Fibroblast of lung (primary cell): ENCODE results near the gene PSAP. TPM values are rescaled to one million over a fixed set of nuclear protein-coding genes. Genes with fewer than 3 reads are reported as not detected.

Experiments used
- DNase-seq, 2 donors: peaks; one replicate each; pipeline versions ENCODE4 v3.0.0 to v3.0.0-alpha.2; 2010; ENCODE audit warnings: low read depth in 2 of 2
- H2AFZ ChIP-seq: 2 replicates; pipeline ENCODE4 v1.5.1; 2012; ENCODE audit warnings: low read length, control low read depth, inconsistent platforms
- H3K27ac ChIP-seq: 2 replicates; pipeline ENCODE4 v1.5.1; 2011; ENCODE audit warnings: low read length, control low read depth; ENCODE audit not compliant: insufficient read depth
- H3K27me3 ChIP-seq: 2 replicates; pipeline ENCODE4 v1.5.1; 2011; ENCODE audit warnings: mild to moderate bottlenecking, low read length; ENCODE audit not compliant: control insufficient read depth, insufficient read depth
- H3K36me3 ChIP-seq: 2 replicates; pipeline ENCODE4 v1.5.1; 2011; ENCODE audit warnings: low read length; ENCODE audit not compliant: control insufficient read depth, insufficient read depth
- H3K4me1 ChIP-seq: 2 replicates; pipeline ENCODE4 v1.5.1; 2011; ENCODE audit warnings: low read length; ENCODE audit not compliant: control insufficient read depth, insufficient read depth; ENCODE audit errors: extremely low read depth
- H3K4me2 ChIP-seq: 2 replicates; pipeline ENCODE4 v1.5.1; 2011; ENCODE audit warnings: low read length, control low read depth; ENCODE audit not compliant: insufficient read depth; ENCODE audit errors: extremely low read depth
- H3K4me3 ChIP-seq, 4 experiments: fragments of 200-600 bp in 1 of 4; sonication (generic) in 1 of 4; replicated peaks in 1 of 4; 2 replicates each; pipeline ENCODE4 v1.5.1; 2011 to 2016; ENCODE audit warnings: low read length in 4 of 4, low read depth in 3 of 4, mild to moderate bottlenecking in 3 of 4, control low read depth in 2 of 4, inconsistent platforms in 1 of 4, mixed read lengths in 1 of 4; ENCODE audit not compliant: insufficient read depth in 1 of 4; ENCODE audit errors: control extremely low read depth in 1 of 4
- H3K79me2 ChIP-seq: 2 replicates; pipeline ENCODE4 v1.5.1; 2012; ENCODE audit warnings: mild to moderate bottlenecking, low read length, inconsistent platforms; ENCODE audit not compliant: control insufficient read depth, insufficient read depth
- H3K9ac ChIP-seq: 2 replicates; pipeline ENCODE4 v1.5.1; 2011; ENCODE audit warnings: mild to moderate bottlenecking, low read length, control low read depth; ENCODE audit not compliant: insufficient read depth
- H3K9me3 ChIP-seq: 2 replicates; pipeline ENCODE4 v1.5.1; 2012; ENCODE audit warnings: low read depth, low read length; ENCODE audit not compliant: control insufficient read depth, insufficient read depth
- H4K20me1 ChIP-seq: 2 replicates; pipeline ENCODE4 v1.5.1; 2011; ENCODE audit warnings: low read length; ENCODE audit not compliant: control insufficient read depth, insufficient read depth; ENCODE audit errors: extremely low read depth
- CTCF ChIP-seq, 2 donors: IDR thresholded peaks in 1 of 2; conservative IDR thresholded peaks in 1 of 2; 1 replicate in 1 of 2; 2 replicates in 1 of 2; pipeline ENCODE4 v1.5.1; 2011 to 2012; ENCODE audit warnings: low read length in 2 of 2, control low read depth in 1 of 2, inconsistent platforms in 1 of 2, low read depth in 1 of 2, mild to moderate bottlenecking in 1 of 2
- EZH2 ChIP-seq: IDR thresholded peaks from 2 replicates; pipeline ENCODE4 v1.5.1; 2012; ENCODE audit warnings: low read length, control low read depth, mild to moderate bottlenecking; ENCODE audit errors: missing control alignments
- polyA plus RNA-seq, 2 donors: library from polyadenylated mRNA; depleted of rRNA in 1 of 2; stranded (reverse) in 1 of 2; unstranded in 1 of 2; fragments of >200 nt; gene quantifications; 2 replicates each; pipeline ENCODE4 v1.2.1, GENCODE V29; 2011 to 2012; ENCODE audit warnings: missing spikeins in 1 of 2
- total RNA-seq: library from RNA; depleted of rRNA; stranded (reverse); fragments of >200 nt; gene quantifications from 2 replicates; pipeline ENCODE4 v1.2.1, GENCODE V29; 2014

The PSAP gene
- total and polyA plus RNA-seq, 2 donors (not counting 1 experiment from before 2014, with no cell fraction given), result 1,180 to 1,566 TPM

- no peak for DNase-seq
- no peaks in the 10 kb centered on the region for H3K9me3 ChIP-seq
- no peak overlapping the region for H3K4me2 ChIP-seq
- no peaks in the 10 kb centered on the region for H4K20me1 ChIP-seq
- H3K27me3 ChIP-seq, result peaks cover 7% of the 10 kb centered on the region
- no peak overlapping the region for H3K4me3 ChIP-seq
- no peak overlapping the region for H3K9ac ChIP-seq
- TF ChIP-seq CTCF (conservative IDR thresholded peaks at IDR 0.05 in 1 of 2, IDR thresholded peaks at IDR 0.05 in 1 of 2; ENCODE audit: low read depth in 1 of 2, low read length in 2 of 2) (no peak), EZH2 (no peak)
- no peaks in the 10 kb centered on the region for H3K36me3 ChIP-seq
- H3K79me2 ChIP-seq, result no peaks in the 10 kb centered on the region
- H3K27ac ChIP-seq, result no peak overlapping the region
- no peak overlapping the region for H2AFZ ChIP-seq
- no peaks in the 10 kb centered on the region for H3K4me1 ChIP-seq
These were observed 67.0 kb downstream of the PSAP start for GRCh38 chr10:71783917-71784678.

GRCh38 chr10:71782917-71783490, 68.0 kb downstream of the PSAP start:
- H2AFZ ChIP-seq, result no peak overlapping the region
- no peak for DNase-seq
- H3K27ac ChIP-seq, result no peak overlapping the region
- no peak for TF ChIP-seq CTCF (conservative IDR thresholded peaks at IDR 0.05 in 1 of 2, IDR thresholded peaks at IDR 0.05 in 1 of 2; ENCODE audit: low read depth in 1 of 2, low read length in 2 of 2)
- TF ChIP-seq EZH2, result no peak
- no peaks in the 10 kb centered on the region for H3K36me3 ChIP-seq
- no peak overlapping the region for H3K4me2 ChIP-seq
- no peaks in the 10 kb centered on the region for H3K79me2 ChIP-seq
- H3K9ac ChIP-seq, result no peak overlapping the region
- H3K4me3 ChIP-seq, result no peak overlapping the region
- no peaks in the 10 kb centered on the region for H3K9me3 ChIP-seq
- H3K27me3 ChIP-seq, result peaks cover 9% of the 10 kb centered on the region
- no peaks in the 10 kb centered on the region for H4K20me1 ChIP-seq
- no peaks in the 10 kb centered on the region for H3K4me1 ChIP-seq

DNA sequence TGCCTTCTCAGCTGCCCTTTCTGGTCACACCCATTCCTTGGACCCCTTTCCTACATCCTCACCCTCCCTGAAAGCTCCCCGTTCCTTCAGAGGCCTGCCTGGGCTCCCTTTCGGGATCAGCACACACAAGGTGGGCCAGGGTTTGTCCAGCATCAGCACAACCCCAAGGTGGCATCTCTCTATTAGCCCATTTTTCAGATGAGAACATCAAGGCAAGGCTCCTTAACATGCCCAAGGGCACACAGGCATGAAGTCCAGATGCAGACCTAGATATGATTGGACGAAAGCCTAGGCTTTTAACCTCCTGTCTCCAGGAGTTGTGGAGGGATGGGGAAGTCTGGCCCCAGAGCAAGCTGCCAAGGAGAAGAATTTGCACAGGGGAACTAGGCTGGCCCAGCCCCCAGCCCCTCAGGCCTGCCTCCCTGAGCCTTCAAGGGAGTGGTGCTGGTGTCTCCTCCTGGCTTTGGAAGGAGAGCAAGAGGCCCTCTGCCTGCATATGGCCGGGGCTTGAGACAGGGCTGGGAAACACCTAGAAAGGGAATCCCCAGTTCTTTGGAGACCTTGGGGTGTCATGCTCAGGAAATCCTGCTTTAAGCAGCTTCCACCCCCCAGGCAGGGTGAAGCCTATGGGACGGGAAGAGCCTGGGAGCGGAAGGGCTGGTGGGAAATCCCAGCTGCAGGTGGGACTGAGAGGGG, 68.7 kb downstream of the PSAP start:
- Histone ChIP-seq H3K4me1 (no peaks in the 10 kb centered on the region), H2AFZ (no peak overlapping the region), H4K20me1 (no peaks in the 10 kb centered on the region), H3K36me3 (no peaks in the 10 kb centered on the region), H3K79me2 (no peaks in the 10 kb centered on the region), H3K27ac (no peak overlapping the region), H3K9me3 (no peaks in the 10 kb centered on the region), H3K27me3 (peaks cover 9% of the 10 kb centered on the region), H3K9ac (no peak overlapping the region), H3K4me3 (no peak overlapping the region), H3K4me2 (no peak overlapping the region)
- DNase-seq, result no peak
- TF ChIP-seq EZH2, result no peak
- TF ChIP-seq CTCF (conservative IDR thresholded peaks at IDR 0.05 in 1 of 2, IDR thresholded peaks at IDR 0.05 in 1 of 2; ENCODE audit: low read depth in 1 of 2, low read length in 2 of 2), result no peak
